Naive thymus-derived CD4-positive, alpha-beta T cell (primary cell): Measurements from ENCODE around the gene CYTH2. TPM values are rescaled to one million over a fixed set of nuclear protein-coding genes. Genes with fewer than 3 reads are reported as not detected.

ENCODE experiments used
- ATAC-seq: fragments of 150-1000 bp; cut with Tn5 transposase; 2 replicates; pipeline ENCODE4 v1.10.0; 2021; ENCODE audit warnings: mild to moderate bottlenecking, moderate library complexity
- CTCF ChIA-PET: fragments of 350-600 bp; sonication (Branson Sonifier 250); formaldehyde crosslinking; loops from one replicate; lab custom pipeline; 2021; ENCODE audit warnings: antibody characterized with exemption; lab: Charles Lee
- POLR2A ChIA-PET: fragments of 350-600 bp; sonication (Branson Sonifier 250); formaldehyde crosslinking; loops from one replicate; lab custom pipeline; 2021; ENCODE audit warnings: antibody characterized with exemption, inconsistent platforms; lab: Charles Lee
- DNase-seq, 9 donors: peaks; one replicate each; pipeline versions ENCODE4 v3.0.0 to v3.0.0-alpha.2; 2020 to 2022; ENCODE audit warnings: mixed read lengths in 1 of 9
- H3K27ac ChIP-seq: one replicate; pipeline ENCODE4 v1.7.0; 2013; ENCODE audit warnings: mild to moderate bottlenecking, low read depth, low read length, moderate library complexity
- H3K27me3 ChIP-seq, 2 donors: one replicate each; pipeline ENCODE4 v1.7.0; 2013; ENCODE audit warnings: low read length in 2 of 2, mild to moderate bottlenecking in 2 of 2, moderate library complexity in 2 of 2; ENCODE audit not compliant: control insufficient read depth in 2 of 2, insufficient read depth in 2 of 2
- H3K36me3 ChIP-seq, 3 experiments: 1 replicate in 2 of 3; 2 replicates in 1 of 3; pipeline ENCODE4 v1.7.0; 2013; ENCODE audit warnings: low read length in 3 of 3, mild to moderate bottlenecking in 3 of 3, moderate library complexity in 1 of 3; ENCODE audit not compliant: insufficient read depth in 3 of 3, control insufficient read depth in 2 of 3
- H3K4me1 ChIP-seq, 2 donors: one replicate each; pipeline ENCODE4 v1.7.0; 2013; ENCODE audit warnings: low read length in 2 of 2, mild to moderate bottlenecking in 2 of 2, moderate library complexity in 1 of 2; ENCODE audit not compliant: control insufficient read depth in 2 of 2, insufficient read depth in 2 of 2
- H3K4me3 ChIP-seq: 2 replicates; pipeline ENCODE4 v1.7.0; 2013; ENCODE audit warnings: mild to moderate bottlenecking, low read length
- H3K9me3 ChIP-seq, 3 experiments: 1 replicate in 2 of 3; 2 replicates in 1 of 3; pipeline ENCODE4 v1.7.0; 2013; ENCODE audit warnings: low read length in 3 of 3; ENCODE audit not compliant: control insufficient read depth in 2 of 3
- H3K27ac Mint-ChIP-seq, 9 donors: one replicate each; pipeline ENCODE4 v1.8.0; 2020 to 2022; ENCODE audit warnings: mixed read lengths in 9 of 9, mild to moderate bottlenecking in 8 of 9, moderate library complexity in 5 of 9, inconsistent platforms in 2 of 9
- H3K27me3 Mint-ChIP-seq, 5 donors: one replicate each; pipeline ENCODE4 v1.8.0; 2021 to 2022; ENCODE audit warnings: mixed read lengths in 5 of 5, mild to moderate bottlenecking in 1 of 5
- H3K36me3 Mint-ChIP-seq, 5 donors: one replicate each; pipeline ENCODE4 v1.8.0; 2020 to 2022; ENCODE audit warnings: mixed read lengths in 5 of 5, mild to moderate bottlenecking in 3 of 5, inconsistent platforms in 1 of 5
- H3K4me1 Mint-ChIP-seq, 7 donors: one replicate each; pipeline ENCODE4 v1.8.0; 2020 to 2022; ENCODE audit warnings: mixed read lengths in 7 of 7, mild to moderate bottlenecking in 3 of 7, inconsistent platforms in 1 of 7
- H3K4me3 Mint-ChIP-seq, 10 donors: one replicate each; pipeline ENCODE4 v1.8.0; 2020 to 2022; ENCODE audit warnings: mild to moderate bottlenecking in 10 of 10, mixed read lengths in 10 of 10, moderate library complexity in 6 of 10, inconsistent platforms in 2 of 10
- H3K9me3 Mint-ChIP-seq, 11 donors: one replicate each; pipeline ENCODE4 v1.8.0; 2020 to 2022; ENCODE audit warnings: mixed read lengths in 11 of 11, mild to moderate bottlenecking in 4 of 11, inconsistent platforms in 1 of 11, moderate library complexity in 1 of 11
- intact Hi-C, 2 donors: fragments of 100-400 bp; cut with micrococcal nuclease; formaldehyde crosslinking; loops; one replicate each; pipeline ENCODE4 v1.15.1; 2023
- polyA plus RNA-seq, 2 donors: library from polyadenylated mRNA; unstranded; fragments of 300-500 nt; fragmentation: Illumina TruSeq; gene quantifications; one replicate each; pipeline ENCODE4 v1.2.3, GENCODE V29; 2021
- total RNA-seq, 6 experiments: library from RNA in 5 of 6; stranded (reverse) in 5 of 6; gene quantifications; 1 replicate in 5 of 6; 2 replicates in 1 of 6; pipeline ENCODE4 v1.2.3 and lab custom pipeline; 2021 to 2026

Gene CYTH2
- total and polyA plus RNA-seq, 7 experiments from 2014 or later = 23.6 to 82.1 (median 49.2) TPM

DNA sequence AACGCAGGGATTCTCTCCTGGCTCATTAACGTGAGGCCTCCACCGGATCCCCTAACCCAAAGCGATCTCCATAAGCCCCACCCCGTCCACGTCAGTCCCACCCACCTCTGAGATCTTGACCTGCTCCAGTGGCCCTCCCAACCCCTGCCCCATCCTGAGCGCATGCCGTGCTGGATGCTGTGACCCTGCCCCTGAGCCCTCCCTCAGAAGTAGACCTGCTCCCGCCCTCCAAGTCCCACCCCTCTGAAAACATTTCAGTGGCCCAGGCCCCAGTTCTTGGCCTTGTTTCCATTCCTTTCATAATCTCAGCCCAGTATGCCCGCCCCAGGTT lies 22.6 kb downstream of the CYTH2 start:
- Mint-ChIP-seq H3K4me3 (peak overlapping the region; percentile 40 to 81 (median 68)), H3K9me3 (peaks cover 0 to 2% (median 0%) of the 10 kb centered on the region in 11 donors), H3K4me1 (peaks cover 17 to 47% (median 39%) of the 10 kb centered on the region in 7 donors), H3K27ac (peak overlapping the region in 7 of 9 donors; percentile 19 to 87 (median 70)), H3K36me3 (peaks cover 0 to 4% (median 0%) of the 10 kb centered on the region in 5 donors), H3K27me3 (peaks cover 0 to 50% (median 6%) of the 10 kb centered on the region in 5 donors)
- ATAC-seq = no peak
- intact Hi-C loops = loop anchor here (1.0 to 5.0 kb wide), 10 partner anchors 22 to 246 kb away; partner anchors contain the start of genes CYTH2 (in 1 of the 2), KDELR1 (in 1 of the 2), SYNGR4 (in 1 of the 2) and TMEM143 (in 1 of the 2)
- Histone ChIP-seq H3K27me3 (no peaks in the 10 kb centered on the region), H3K36me3 (no peaks in the 10 kb centered on the region), H3K9me3 (no peaks in the 10 kb centered on the region), H3K4me1 (peaks cover 4 to 25% of the 10 kb centered on the region in 2 donors), H3K27ac (no peak overlapping the region), H3K4me3 (peak overlapping the region; percentile 33)
- POLR2A ChIA-PET = interaction anchor here (0.6 to 1.3 kb wide), 2 partner anchors 10 to 881 kb away, joined by 3 read pairs; no protein-coding TSS in a partner anchor
- CTCF ChIA-PET = interaction anchor here (1.0 kb wide), 1 partner anchor 93 kb away, joined by 6 read pairs; no protein-coding TSS in a partner anchor
- no peak for DNase-seq

DNA sequence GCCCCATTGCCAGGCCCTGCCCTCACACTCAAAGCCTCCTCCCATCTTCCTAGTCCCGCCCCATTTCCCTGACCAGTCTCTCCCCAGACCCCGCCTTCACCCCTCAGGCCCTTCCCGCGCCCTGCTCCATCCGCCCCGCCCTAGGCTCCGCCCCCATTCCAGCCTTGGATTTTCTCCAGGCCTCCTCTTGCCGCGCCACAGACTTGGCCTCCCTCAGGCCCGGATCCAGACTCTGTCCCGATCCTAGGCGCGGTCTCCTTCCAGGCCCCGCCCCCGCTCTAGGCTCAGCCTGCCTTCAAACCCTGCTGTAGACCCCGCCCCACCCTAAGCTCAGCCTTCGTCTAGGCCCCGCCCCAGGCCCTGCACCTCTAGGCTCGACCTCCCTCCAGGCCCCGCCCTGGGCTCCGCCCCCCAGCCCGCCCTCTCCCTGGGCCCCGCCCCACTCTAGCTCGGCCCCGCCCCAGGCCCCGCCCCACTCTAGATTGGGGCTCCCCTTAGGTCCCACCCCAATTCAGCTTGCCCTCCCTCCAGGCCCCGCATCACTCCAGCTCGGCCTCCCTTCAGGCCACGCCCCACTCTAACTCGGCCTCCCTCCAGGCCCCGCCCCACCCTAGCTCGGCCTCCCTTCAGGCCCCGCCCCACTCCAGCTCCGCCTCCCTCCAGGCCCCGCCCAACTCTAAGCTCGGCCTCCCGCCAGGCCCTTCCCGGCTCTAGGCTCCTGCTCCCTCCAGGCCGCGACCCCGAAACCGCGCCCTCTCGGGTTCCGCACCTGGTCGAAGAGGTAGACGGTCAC lies 24.0 kb downstream of the CYTH2 start:
- Mint-ChIP-seq H3K4me3 (peak overlapping the region; percentile 58 to 84 (median 72)), H3K27ac (peak overlapping the region; percentile 20 to 86 (median 67)), H3K36me3 (peaks cover 0 to 4% (median 0%) of the 10 kb centered on the region in 5 donors), H3K27me3 (peaks cover 0 to 57% (median 6%) of the 10 kb centered on the region in 5 donors), H3K4me1 (peaks cover 17 to 51% (median 43%) of the 10 kb centered on the region in 7 donors), H3K9me3 (peaks cover 0 to 2% (median 0%) of the 10 kb centered on the region in 11 donors)
- no peaks in the 10 kb centered on the region for H3K27me3 ChIP-seq
- ChIA-PET POLR2A (interaction anchor here (0.6 to 1.3 kb wide), 13 partner anchors 9 to 140 kb away, joined by 3 to 7 read pairs (median 3); partner anchors contain the start of genes LMTK3, RPL18 and SPHK2), CTCF (interaction anchor here (0.5 to 1.4 kb wide), 5 partner anchors 9 to 96 kb away, joined by 3 to 4 read pairs (median 4); no protein-coding TSS in a partner anchor)
- H3K4me3 ChIP-seq = peak overlapping the region; percentile 41
- ATAC-seq (peak; percentile 87), DNase-seq (peak; percentile 69 to 87 (median 78))
- peaks cover 4 to 25% of the 10 kb centered on the region in 2 donors for H3K4me1 ChIP-seq
- intact Hi-C loops = loop anchor here (1.0 to 5.0 kb wide), 14 partner anchors 9 to 244 kb away; partner anchors contain the start of genes CYTH2 (in 1 of the 2), KDELR1 (in 1 of the 2), SYNGR4 (in 1 of the 2) and TMEM143 (in 1 of the 2)
- H3K36me3 ChIP-seq = no peaks in the 10 kb centered on the region
- no peak overlapping the region for H3K27ac ChIP-seq
- H3K9me3 ChIP-seq = no peaks in the 10 kb centered on the region

DNA sequence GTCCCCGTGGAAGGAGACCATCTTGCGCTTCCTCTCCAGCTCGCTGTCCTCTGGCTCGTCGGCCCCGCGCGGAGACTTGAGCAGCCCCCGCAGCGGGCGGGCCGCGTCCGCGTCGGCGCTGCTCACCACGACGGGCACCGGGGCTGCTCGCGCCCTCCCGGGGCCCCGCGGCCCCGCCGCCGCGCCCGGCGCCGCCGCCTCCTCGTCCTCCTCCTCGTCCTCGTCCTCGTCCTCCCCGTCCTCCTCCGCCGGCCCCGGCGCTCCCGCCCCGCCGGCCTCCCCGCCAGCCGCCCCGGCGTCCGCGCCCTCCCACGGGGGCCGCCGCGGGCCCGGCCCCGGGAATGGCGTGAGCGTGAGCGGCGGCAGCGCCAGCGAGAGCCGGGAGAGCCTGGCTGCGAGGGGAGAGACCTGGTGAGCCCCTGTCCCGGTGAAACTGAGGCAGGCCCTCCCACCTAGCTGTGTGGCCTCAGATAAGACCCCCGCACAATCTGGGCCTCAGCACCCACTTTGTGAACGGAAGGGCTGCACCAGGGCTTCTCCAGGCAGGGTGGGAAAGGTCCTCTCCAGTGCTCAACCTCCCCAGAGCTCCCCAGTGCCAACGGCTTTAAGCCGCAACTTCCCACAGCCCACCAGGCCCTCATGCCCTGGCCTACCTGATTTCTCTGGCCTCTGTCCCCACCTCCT lies 24.7 kb downstream of the CYTH2 start:
- peaks cover 0 to 2% (median 0%) of the 10 kb centered on the region in 11 donors for H3K9me3 Mint-ChIP-seq
- H3K27me3 ChIP-seq = no peaks in the 10 kb centered on the region
- peaks cover 0 to 57% (median 6%) of the 10 kb centered on the region in 5 donors for H3K27me3 Mint-ChIP-seq
- ATAC-seq (no peak), DNase-seq (no peak)
- H3K4me3 ChIP-seq = peak overlapping the region; percentile 41
- H3K4me1 Mint-ChIP-seq = peaks cover 17 to 52% (median 44%) of the 10 kb centered on the region in 7 donors
- no peaks in the 10 kb centered on the region for H3K9me3 ChIP-seq
- H3K4me3 Mint-ChIP-seq = peak overlapping the region; percentile 64 to 88 (median 80)
- no peak overlapping the region for H3K27ac ChIP-seq
- no peaks in the 10 kb centered on the region for H3K36me3 ChIP-seq
- CTCF ChIA-PET = interaction anchor here (0.7 to 1.4 kb wide), 3 partner anchors 9 to 95 kb away, joined by 3 to 4 read pairs (median 3); no protein-coding TSS in a partner anchor
- POLR2A ChIA-PET = interaction anchor here (0.7 to 1.3 kb wide), 8 partner anchors 8 to 131 kb away, joined by 3 to 7 read pairs (median 4); no protein-coding TSS in a partner anchor
- H3K36me3 Mint-ChIP-seq = peaks cover 0 to 4% (median 0%) of the 10 kb centered on the region in 5 donors
- H3K27ac Mint-ChIP-seq = peak overlapping the region in 5 of 9 donors; percentile 13 to 90 (median 57)
- peaks cover 4 to 25% of the 10 kb centered on the region in 2 donors for H3K4me1 ChIP-seq
- intact Hi-C loops = loop anchor here (1.0 to 5.0 kb wide), 14 partner anchors 8 to 243 kb away; partner anchors contain the start of genes CYTH2 (in 1 of the 2), KDELR1 (in 1 of the 2), SYNGR4 (in 1 of the 2) and TMEM143 (in 1 of the 2)

DNA sequence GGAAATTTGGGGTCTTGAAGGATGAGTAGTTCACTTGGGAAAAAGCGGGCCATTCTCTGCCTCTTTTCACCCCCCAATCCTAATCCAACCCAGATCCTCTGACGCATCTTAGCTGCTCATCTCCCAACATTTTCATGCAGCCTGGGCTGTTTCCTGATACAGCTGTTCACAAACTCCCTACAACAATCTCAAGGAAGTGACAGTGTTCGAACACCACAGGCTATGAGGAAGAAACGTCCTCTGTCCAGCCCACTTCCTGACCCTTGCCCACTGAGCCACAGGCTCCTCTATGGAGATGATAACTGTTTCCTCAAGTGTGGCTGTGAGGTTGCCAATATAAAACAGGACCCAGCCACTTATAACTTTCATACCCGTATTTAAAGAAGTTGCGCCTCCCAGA lies 26.2 kb downstream of the CYTH2 start:
- H3K9me3 ChIP-seq = no peaks in the 10 kb centered on the region
- H3K4me3 ChIP-seq = no peak overlapping the region
- H3K4me1 Mint-ChIP-seq = peaks cover 16 to 46% (median 40%) of the 10 kb centered on the region in 7 donors
- no peak for ATAC-seq
- H3K27me3 Mint-ChIP-seq = peaks cover 0 to 53% (median 6%) of the 10 kb centered on the region in 5 donors
- ChIA-PET POLR2A (interaction anchor here (0.6 kb wide), 1 partner anchor 19 kb away, joined by 3 read pairs; no protein-coding TSS in a partner anchor), CTCF (no interaction called here)
- H3K4me1 ChIP-seq = peaks cover 4 to 25% of the 10 kb centered on the region in 2 donors
- intact Hi-C loops = no loop called here
- peak overlapping the region; percentile 24 to 88 (median 56) for H3K4me3 Mint-ChIP-seq
- H3K36me3 Mint-ChIP-seq = peaks cover 0 to 4% (median 0%) of the 10 kb centered on the region in 5 donors
- no peak for DNase-seq
- H3K27ac ChIP-seq = no peak overlapping the region
- no peaks in the 10 kb centered on the region for H3K27me3 ChIP-seq
- H3K9me3 Mint-ChIP-seq = peaks cover 0 to 2% (median 0%) of the 10 kb centered on the region in 11 donors
- H3K36me3 ChIP-seq = no peaks in the 10 kb centered on the region
- H3K27ac Mint-ChIP-seq = peak overlapping the region in 1 of 9 donors; percentile 32

DNA sequence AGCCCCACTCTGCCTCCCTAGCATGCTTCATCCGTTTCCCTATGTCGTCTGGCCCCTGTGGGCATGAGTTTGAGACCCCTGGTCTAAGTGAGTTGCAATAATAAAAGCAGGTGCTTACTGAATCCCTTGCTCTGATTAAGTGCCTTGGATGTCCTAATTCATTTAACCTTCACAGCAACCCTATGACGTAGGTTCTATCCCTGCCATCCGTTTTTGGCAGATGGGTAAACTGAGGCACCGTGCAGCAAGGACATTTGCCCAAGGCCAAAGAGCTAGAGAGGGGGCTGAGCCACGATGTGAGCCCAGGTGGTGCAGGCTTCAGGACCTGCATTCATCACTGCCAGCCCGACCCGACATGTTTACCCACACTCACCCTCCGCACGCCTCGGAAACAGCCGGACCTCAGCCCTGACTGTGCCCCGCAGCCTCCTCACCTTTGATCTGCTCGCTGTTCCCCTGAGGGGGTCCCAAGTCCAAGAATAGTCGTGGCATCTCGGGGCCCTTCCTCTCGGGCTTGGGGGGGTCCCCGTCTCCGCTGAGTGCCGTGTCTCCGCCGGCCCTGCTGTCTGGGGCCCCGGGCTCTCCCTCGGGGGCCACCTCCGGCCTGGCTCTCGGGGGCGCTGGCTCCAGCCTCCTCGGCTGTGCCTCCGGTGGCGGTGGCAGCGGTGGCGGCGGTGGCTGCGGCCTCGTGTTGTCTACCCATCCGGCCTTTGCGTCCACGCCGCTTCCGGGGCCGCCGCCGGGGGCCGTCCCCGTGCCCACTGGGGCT lies 28.0 kb downstream of the CYTH2 start:
- Histone ChIP-seq H3K4me3 (no peak overlapping the region), H3K27ac (no peak overlapping the region), H3K9me3 (no peaks in the 10 kb centered on the region), H3K27me3 (no peaks in the 10 kb centered on the region), H3K36me3 (no peaks in the 10 kb centered on the region), H3K4me1 (peaks cover 0 to 20% of the 10 kb centered on the region in 2 donors)
- H3K9me3 Mint-ChIP-seq = peaks cover 0 to 2% (median 0%) of the 10 kb centered on the region in 11 donors
- peak overlapping the region in 5 of 10 donors; percentile 17 to 48 (median 25) for H3K4me3 Mint-ChIP-seq
- no peak overlapping the region for H3K27ac Mint-ChIP-seq
- peaks cover 0 to 43% (median 6%) of the 10 kb centered on the region in 5 donors for H3K27me3 Mint-ChIP-seq
- ATAC-seq (no peak), DNase-seq (no peak)
- ChIA-PET POLR2A (interaction anchor here (0.7 to 0.8 kb wide), 2 partner anchors 27 to 159 kb away, joined by 3 to 4 read pairs; no protein-coding TSS in a partner anchor), CTCF (no interaction called here)
- H3K36me3 Mint-ChIP-seq = peaks cover 0 to 4% (median 0%) of the 10 kb centered on the region in 5 donors
- peaks cover 7 to 41% (median 37%) of the 10 kb centered on the region in 7 donors for H3K4me1 Mint-ChIP-seq
- intact Hi-C loops = no loop called here
